ENCODE data around the gene MMP27.

MMP27 gene

DNA sequence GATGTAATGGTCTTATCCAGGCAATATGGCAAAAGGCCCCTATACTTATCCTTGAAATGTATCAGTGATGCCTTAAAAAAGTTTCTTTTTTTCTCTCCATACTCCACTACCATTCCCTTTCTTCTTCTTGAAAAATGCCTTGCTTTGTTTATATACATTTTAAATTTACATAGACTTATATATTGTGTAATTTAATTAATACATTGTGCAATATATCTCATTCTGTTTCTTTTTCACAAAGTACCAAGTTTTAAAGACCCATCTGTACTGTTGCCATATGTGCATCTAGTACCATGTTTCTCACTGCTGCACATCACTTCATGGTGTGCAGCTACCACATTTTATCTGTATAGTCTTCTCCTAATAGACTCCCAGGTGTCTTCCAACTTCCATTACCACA lies 11.7 kb upstream of the MMP27 start:
- Histone ChIP-seq H3K9ac (ENCODE audit: low read length) (no peak overlapping the region), H4K20me1 (ENCODE audit: insufficient read depth, low read length) (no peaks in the 10 kb centered on the region)

DNA sequence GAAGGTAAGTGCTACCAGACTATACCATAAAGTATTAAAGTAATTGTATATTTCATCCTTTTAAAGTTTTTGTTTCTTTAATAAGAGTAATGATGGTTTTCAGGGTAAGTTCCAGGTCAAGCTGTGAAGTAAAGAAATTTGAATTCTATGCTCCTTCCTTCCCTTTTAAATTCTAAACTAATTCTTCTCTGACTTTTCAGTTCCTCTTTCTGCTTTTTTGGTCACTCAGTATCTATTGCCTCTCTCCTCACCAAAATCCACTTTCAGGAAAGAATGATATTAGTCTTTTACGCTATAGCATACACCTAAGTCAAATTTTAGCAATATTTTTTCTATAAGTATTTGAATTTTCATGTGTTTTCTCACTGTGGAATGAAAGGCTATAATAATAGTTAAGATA lies 11.0 kb upstream of the MMP27 start:
- Histone ChIP-seq H3K36me3 (replicated peaks; ENCODE audit: insufficient read depth, low read length) (no peaks in the 10 kb centered on the region), H3K27me3 (replicated peaks; ENCODE audit: insufficient read depth, low read length) (no peaks in the 10 kb centered on the region), H3K9me3 (replicated peaks; ENCODE audit: insufficient read depth, low read length) (no peaks in the 10 kb centered on the region), H3K27ac (ENCODE audit: low read length) (no peak overlapping the region), H4K20me1 (ENCODE audit: insufficient read depth, low read length) (no peaks in the 10 kb centered on the region), H3K79me2 (ENCODE audit: low read length) (no peaks in the 10 kb centered on the region), H3F3A (ENCODE audit: insufficient read depth, low read length) (no peaks in the 10 kb centered on the region), H2AFZ (ENCODE audit: low read length) (no peak overlapping the region), H3K4me1 (ENCODE audit: low read length) (no peaks in the 10 kb centered on the region; the same call in 1 of the 2 replicates), H3K9me2 (replicated peaks; ENCODE audit: insufficient read depth, low read length) (no peaks in the 10 kb centered on the region), H3K4me2 (ENCODE audit: low read depth, low read length) (no peak overlapping the region), H3K9ac (ENCODE audit: low read length) (no peak overlapping the region), H3K4me3 (ENCODE audit: low read length) (no peak overlapping the region)
- DNase-seq, result no peak
- no peak for TF ChIP-seq EZH2 (optimal IDR thresholded peaks at IDR 0.05; ENCODE audit: low read depth, low read length)
- TF ChIP-seq, protein P1, sequence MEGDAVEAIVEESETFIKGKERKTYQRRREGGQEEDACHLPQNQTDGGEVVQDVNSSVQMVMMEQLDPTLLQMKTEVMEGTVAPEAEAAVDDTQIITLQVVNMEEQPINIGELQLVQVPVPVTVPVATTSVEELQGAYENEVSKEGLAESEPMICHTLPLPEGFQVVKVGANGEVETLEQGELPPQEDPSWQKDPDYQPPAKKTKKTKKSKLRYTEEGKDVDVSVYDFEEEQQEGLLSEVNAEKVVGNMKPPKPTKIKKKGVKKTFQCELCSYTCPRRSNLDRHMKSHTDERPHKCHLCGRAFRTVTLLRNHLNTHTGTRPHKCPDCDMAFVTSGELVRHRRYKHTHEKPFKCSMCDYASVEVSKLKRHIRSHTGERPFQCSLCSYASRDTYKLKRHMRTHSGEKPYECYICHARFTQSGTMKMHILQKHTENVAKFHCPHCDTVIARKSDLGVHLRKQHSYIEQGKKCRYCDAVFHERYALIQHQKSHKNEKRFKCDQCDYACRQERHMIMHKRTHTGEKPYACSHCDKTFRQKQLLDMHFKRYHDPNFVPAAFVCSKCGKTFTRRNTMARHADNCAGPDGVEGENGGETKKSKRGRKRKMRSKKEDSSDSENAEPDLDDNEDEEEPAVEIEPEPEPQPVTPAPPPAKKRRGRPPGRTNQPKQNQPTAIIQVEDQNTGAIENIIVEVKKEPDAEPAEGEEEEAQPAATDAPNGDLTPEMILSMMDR (IDR thresholded peaks at IDR 0.05; ENCODE audit: low read length), result no peak
- no peak for TF ChIP-seq EZH2phosphoT487 (IDR thresholded peaks at IDR 0.05; ENCODE audit: low read length)

More for the DNA sequence above, 11.7 kb upstream of the MMP27 start:
- no peaks in the 10 kb centered on the region for H3K27me3 ChIP-seq (replicated peaks; ENCODE audit: insufficient read depth, low read length)
- no peaks in the 10 kb centered on the region for H3K9me2 ChIP-seq (replicated peaks; ENCODE audit: insufficient read depth, low read length)
- no peaks in the 10 kb centered on the region for H3F3A ChIP-seq (ENCODE audit: insufficient read depth, low read length)
- H3K4me2 ChIP-seq (ENCODE audit: low read depth, low read length), result no peak overlapping the region
- H3K4me1 ChIP-seq (ENCODE audit: low read length), result no peaks in the 10 kb centered on the region; the same call in 1 of the 2 replicates
- no peak overlapping the region for H2AFZ ChIP-seq (ENCODE audit: low read length)
- no peak for DNase-seq
- TF ChIP-seq EZH2phosphoT487 (IDR thresholded peaks at IDR 0.05; ENCODE audit: low read length) (no peak), EZH2 (optimal IDR thresholded peaks at IDR 0.05; ENCODE audit: low read depth, low read length) (no peak)
- TF ChIP-seq, protein P1 (IDR thresholded peaks at IDR 0.05; ENCODE audit: low read length), result no peak
- no peak overlapping the region for H3K27ac ChIP-seq (ENCODE audit: low read length)
- H3K4me3 ChIP-seq (ENCODE audit: low read length), result no peak overlapping the region
- H3K79me2 ChIP-seq (ENCODE audit: low read length), result no peaks in the 10 kb centered on the region
- no peaks in the 10 kb centered on the region for H3K36me3 ChIP-seq (replicated peaks; ENCODE audit: insufficient read depth, low read length)
- H3K9me3 ChIP-seq (replicated peaks; ENCODE audit: insufficient read depth, low read length), result no peaks in the 10 kb centered on the region

DNA sequence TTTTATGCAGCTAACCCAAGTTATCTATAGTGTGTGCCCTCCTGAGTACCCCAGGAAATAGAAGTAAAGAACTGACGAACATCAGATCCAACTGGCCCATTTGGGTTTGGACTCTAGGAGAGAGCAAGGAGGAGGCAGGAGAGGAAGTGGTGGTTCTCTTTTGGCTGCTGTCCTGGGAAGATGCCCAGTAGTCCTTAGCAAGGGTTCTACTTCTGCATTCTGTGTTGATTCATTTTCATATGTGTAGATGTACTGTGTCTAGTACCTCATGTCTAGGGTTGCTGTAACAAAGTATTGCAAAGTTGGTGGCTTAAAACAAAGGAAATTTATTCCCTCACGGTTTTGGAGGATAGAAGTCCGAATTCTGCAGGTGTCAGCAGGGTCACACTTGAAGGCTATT lies 6.6 kb upstream of the MMP27 start:
- Histone ChIP-seq H3K4me2 (ENCODE audit: low read depth, low read length) (no peak overlapping the region), H3K36me3 (replicated peaks; ENCODE audit: insufficient read depth, low read length) (no peaks in the 10 kb centered on the region), H3K27me3 (replicated peaks; ENCODE audit: insufficient read depth, low read length) (no peaks in the 10 kb centered on the region), H3K4me1 (ENCODE audit: low read length) (no peaks in the 10 kb centered on the region; the same call in 1 of the 2 replicates), H3K9me3 (replicated peaks; ENCODE audit: insufficient read depth, low read length) (no peaks in the 10 kb centered on the region), H2AFZ (ENCODE audit: low read length) (no peak overlapping the region), H3K4me3 (ENCODE audit: low read length) (no peak overlapping the region), H3K27ac (ENCODE audit: low read length) (no peak overlapping the region), H4K20me1 (ENCODE audit: insufficient read depth, low read length) (no peaks in the 10 kb centered on the region), H3K9ac (ENCODE audit: low read length) (no peak overlapping the region), H3K9me2 (replicated peaks; ENCODE audit: insufficient read depth, low read length) (no peaks in the 10 kb centered on the region), H3K79me2 (ENCODE audit: low read length) (no peaks in the 10 kb centered on the region), H3F3A (ENCODE audit: insufficient read depth, low read length) (no peaks in the 10 kb centered on the region)
- no peak for DNase-seq
- TF ChIP-seq EZH2phosphoT487 (IDR thresholded peaks at IDR 0.05; ENCODE audit: low read length) (no peak), EZH2 (optimal IDR thresholded peaks at IDR 0.05; ENCODE audit: low read depth, low read length) (no peak)
- TF ChIP-seq, protein P1 (IDR thresholded peaks at IDR 0.05; ENCODE audit: low read length), result no peak

All from MM.1S (cell line).